KG1 (cell line): ENCODE measurements around the gene ACTL6B.

Experiments used
- DNase-seq: peaks from one replicate; lab custom pipeline; 2025; lab: John Stamatoyannopoulos, UW

The ACTL6B gene

DNA sequence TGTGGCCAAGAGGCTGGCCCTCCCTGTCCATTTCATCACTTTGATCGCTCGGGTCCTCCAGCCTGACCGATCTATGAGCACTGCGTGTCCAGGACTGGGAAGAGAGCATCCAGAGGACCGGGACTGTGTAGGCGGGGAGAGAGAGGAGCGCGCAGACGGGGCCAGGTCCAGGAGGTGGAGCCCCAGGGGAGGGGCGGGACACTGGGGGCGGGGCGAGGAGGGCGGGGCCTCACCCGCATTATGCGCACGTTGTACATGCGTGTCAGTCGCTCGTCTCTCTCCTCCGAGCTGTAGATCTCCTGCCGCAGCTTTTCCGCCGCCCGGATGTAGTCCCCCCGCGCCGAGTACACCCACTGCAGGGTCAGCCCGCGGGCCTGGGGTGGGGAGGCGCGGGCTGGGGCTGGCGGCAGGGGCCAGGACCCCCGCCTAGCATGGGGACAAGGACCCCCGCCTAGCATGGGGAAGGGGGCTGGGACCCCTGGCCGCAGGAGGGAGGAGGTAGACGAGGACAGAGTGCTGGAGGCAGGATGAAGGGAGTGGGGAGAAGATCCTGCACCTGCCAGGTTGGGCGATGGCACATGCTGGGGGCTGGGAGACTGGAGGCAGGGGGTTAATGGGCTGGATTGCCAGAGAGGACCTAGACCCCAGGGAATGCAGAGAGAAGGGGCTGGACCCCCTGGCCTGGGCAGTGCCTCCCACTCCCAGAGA, 29.6 kb downstream of the ACTL6B start:
- no peak for DNase-seq

DNA sequence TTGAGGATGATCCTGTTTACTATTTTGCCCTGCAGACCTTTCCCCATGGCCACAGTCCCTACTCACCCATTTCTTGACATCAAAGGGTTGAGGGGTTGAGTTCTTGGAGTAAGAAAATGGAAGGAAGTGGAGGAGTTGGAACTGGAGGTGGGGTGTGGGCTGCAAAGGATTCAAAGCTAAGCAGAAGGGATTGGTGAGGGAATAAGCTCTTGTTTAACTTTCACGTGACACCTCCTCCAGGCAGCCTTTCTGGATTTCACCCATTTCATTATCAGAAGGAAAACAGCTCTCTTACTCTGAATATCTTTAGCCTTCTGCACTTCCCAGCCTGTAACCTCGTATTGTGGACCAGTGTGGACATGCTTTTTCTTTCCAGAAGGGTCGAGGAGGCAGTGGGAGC, 30.2 kb downstream of the ACTL6B start:
- DNase-seq = no peak

GRCh38 chr7:100623951-100624824, 32.1 kb downstream of the ACTL6B start:
- no peak for DNase-seq

GRCh38 chr7:100621554-100621953, 34.7 kb downstream of the ACTL6B start:
- DNase-seq = no peak

DNA sequence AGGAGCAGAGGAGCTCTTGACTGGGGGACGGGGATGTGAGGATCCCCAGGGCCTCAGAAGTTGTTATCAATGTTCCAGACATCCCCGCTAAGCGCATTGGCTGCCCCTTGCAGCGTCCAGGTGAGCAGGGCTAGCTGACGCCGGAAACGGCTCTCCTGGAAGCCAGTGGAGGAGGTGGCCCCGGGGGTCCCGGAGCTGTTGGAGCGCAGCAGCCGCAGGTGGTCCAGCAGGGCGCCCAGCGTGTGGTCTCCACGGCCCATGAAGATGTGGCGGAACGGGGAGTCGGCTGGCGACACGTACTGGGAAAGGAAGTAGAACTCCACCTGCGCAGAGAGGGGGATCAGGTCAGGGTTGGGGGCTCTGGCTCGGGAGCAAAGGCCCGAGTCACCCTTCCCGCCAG, 35.4 kb downstream of the ACTL6B start:
- no peak for DNase-seq

- no peak for DNase-seq
Observed at GRCh38 chr7:100620239-100620638, 36.0 kb downstream of the ACTL6B start.

DNA sequence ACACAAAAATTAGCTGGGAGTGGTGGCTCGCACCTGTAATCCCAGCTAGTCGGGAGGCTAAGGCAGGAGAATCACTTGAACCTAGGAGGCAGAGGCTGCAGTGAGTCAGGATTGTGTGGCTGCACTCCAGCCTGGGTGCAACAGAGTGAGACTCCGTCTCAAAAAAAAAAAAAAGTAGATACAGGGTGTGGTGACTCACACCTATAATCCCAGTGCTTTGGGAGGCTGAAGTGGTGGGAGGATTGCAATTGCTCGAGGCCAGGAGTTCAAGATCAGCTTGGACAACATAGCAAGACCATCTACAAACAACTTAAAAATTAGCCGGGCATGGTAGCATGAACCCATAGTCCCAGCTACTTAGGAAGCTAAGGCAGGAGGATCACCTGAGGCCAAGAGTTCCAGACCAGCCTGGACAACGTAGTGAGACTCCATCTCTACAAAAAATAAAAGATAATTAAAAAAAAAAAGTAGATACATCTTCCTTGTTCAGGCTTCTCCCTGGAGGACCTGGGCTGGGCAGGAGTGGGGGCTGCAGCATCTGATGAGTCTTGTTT, 41.9 kb downstream of the ACTL6B start:
- DNase-seq = no peak

DNA sequence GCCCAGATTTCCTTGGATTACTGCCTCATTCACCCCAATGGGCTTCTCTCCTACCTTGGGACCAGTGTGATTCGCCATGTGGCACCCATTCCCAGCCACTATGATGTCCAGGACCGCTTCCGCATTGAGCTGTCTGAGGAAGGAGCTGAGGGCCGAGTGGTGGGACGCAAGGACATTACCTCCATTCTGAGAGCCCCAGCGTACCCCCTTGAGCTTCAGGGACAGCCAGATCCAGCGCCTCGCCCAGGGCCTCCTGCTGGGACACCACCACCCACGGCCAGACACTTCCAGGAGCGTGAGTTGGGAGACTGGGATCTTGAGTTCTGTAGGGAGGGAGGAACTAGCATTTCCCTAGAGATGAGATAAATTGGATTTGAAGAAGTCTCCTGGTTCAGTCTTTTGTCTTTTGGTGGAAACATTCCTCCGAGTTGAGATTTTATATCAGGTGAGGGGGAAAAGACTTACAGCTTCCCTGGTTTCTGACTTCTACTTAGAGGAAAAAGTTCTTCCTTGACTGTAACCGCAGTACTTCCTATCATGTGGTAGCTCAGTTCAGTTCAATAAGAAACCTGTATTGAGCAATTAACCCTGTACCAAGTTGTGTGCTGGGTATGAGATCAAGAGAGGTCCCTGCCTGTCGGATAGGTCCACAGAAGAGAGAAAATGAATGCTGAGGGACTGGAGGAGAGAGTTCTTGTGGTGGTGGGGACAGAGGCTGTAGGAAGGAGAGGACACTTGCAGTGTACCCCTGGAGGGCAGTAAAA, 42.7 kb downstream of the ACTL6B start:
- DNase-seq = no peak

- no peak for DNase-seq
Observed at GRCh38 chr7:100612730-100613390, 43.4 kb downstream of the ACTL6B start.

DNA sequence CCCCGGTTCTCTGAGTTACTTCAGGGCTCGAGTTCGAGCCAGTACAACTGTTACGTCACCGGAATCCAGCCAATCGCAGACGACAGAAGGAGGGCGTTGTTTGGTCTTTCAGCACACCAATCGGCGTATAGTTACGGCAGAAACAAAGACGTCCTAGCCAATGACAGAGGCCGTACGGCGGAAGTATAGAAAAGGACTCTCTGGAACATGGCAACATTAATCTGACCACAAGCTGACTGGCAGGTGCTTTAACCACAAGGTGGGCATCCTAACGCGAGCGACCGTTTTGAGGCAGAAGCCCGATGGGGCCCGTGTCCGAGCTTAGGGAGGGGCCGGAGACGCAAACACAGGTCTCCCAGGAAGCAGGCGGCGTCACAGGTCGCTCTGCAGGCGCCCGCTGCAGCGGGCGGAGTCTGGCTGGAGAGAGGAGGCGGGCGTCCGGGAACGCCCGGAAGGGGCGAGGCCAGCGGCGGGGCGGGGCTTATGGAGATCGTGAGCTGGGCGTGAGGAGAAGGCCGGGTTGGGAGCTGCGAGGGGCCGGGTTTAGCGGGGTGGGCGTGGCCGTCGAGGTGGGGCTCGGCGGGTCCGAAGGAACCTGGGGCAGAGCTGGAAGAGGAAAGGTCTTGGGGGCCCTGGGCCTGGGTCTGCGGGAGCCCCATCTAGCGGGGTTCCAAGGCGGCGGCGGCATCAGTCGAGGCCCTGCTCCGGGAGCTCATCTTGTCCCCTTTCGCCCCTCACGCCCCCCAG, 44.1 kb downstream of the ACTL6B start, which contains the start of gene MOSPD3:
Gene MOSPD3 (plus strand): TSS at position 558 of the 747 bp plus-strand sequence. CDS start 252 bp downstream, outside the sequence.
- DNase-seq = peak; percentile 83

DNA sequence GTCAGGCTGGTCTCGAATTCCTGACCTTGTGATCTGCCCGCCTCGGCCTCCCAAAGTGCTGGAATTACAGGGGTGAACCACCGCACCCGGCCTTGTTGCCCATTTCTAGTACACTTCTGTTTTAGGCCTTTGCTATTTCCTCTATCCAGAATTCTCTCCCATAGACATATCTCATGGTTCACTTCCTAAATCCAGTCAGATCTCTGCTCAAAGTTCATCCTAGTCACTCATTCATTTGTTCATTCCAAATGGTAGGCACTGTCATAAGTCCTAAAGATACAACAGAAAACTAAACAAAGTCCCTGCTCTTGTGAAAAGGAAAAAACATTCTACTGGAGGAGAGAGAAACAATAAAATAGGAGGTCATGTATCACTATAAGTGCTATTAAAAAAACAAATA, 46.3 kb downstream of the ACTL6B start:
- no peak for DNase-seq

DNA sequence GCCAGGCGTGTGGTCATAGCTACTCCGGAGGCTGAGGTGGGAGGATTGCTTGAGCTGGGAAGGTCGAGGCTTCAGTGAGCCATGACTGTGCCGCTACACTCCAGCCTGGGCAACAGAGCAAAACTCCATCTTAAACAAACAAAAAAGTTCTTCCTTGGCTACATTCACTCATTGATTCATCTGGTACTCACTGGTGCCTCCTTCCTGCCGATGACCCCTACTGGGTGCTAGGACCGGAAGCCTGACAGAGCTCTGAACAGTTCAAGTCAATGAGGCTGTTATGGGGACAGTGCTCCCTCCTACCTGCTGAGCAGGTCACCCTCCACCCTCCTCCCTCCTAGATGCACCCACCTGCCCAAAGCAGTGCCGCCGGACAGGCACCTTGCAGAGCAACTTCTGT, 49.1 kb downstream of the ACTL6B start:
- DNase-seq = no peak

- no peak for DNase-seq
Observed at GRCh38 chr7:100606313-100606712, 49.9 kb downstream of the ACTL6B start.

DNA sequence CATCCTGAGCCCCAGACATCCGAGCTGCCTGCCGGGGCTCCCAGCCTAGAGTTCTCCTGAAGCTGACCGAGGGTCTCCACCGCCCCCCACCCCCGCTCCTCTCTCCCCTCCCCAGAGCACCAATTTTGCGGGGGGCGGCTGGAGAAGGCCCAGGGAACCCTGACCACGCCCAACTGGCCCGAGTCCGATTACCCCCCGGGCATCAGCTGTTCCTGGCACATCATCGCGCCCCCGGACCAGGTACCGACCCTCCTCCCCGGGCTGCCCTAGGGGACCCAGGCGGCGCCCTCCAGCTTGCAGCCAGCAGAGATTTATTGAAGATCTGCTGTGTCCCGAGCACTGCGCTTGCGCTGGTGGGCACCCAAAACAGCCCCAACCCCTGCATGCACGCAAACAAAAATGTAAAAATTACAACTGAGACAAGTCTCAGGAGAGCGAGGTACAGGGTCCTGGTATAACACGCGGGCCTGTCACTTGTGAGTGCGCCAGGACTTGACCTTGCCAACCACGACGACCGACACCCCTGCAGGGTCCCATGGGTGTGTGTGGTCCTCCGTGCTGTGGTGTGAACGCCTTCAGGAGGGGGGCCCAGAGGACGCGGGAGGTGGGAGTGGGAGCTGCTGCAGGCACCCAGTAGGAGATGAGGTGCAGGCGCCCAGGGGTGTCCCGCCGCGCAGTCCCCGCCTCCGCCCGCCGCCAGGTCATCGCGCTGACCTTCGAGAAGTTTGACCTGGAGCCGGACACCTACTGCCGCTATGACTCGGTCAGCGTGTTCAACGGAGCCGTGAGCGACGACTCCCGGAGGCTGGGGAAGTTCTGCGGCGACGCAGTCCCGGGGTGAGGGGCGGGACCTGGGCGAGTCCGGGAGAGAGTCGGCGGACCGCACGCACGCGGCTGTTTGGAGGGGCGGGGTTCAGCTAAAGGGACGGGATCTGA, 51.0 kb downstream of the ACTL6B start:
- no peak for DNase-seq

GRCh38 chr7:100604028-100604975, 51.9 kb downstream of the ACTL6B start:
- DNase-seq = peak; percentile 25

GRCh38 chr7:100603726-100604027, 52.6 kb downstream of the ACTL6B start:
- DNase-seq = no peak

DNA sequence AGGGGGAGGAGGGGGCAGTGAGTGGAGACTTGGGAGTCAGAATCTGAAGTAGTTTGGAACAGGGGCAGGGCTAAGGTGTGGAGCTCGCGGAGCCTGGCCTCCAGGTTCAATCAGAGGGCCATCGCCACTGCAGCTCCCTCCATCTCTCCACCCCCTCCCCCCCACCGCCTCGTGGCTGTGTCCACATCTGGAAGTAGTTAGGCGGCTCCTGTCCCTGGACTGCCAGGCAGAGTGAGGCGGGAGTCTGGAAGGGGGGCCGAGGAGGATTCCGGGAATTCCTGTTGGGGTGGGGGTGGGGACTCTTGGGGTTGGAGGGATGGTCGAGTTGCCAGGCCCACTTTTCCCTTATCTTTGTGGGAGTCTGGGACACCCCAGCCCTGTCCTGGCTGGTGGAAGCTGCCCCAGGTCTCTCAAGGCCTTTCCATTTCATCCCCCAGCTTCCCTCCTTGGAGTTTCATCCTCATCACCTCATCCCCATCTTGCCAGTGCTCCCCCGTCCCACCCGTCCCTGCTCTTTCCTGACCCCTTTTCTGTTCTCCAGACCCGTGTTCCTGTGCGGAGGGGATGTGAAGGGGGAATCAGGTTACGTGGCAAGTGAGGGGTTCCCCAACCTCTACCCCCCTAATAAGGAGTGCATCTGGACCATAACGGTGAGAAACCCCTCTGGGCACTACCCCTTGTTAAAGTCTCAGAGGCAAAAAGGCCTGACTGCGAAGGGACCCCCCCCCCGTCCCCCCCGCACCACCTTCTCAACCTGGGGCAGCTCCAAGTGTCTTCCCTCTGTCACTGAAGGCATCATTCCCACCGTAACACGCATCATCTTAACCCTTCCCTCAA, 53.1 kb downstream of the ACTL6B start:
- DNase-seq = no peak

GRCh38 chr7:100600730-100601038, 55.6 kb downstream of the ACTL6B start:
- DNase-seq = no peak
